Thyroid gland (tissue), 4 donors: ENCODE data around the gene ADAM33.

Experiments
- POLR2A ChIP-seq, 2 donors: fragments of 450-650 bp; IDR thresholded peaks; one replicate each; pipeline ENCODE4 v1.6.1; 2017; ENCODE audit warnings: antibody characterized with exemption in 2 of 2, mild to moderate bottlenecking in 2 of 2, moderate library complexity in 1 of 2
- TF ChIP-seq, protein P1 (sequence below), 6 experiments: fragments of 200-600 bp in 3 of 6; fragments of 450-650 bp in 3 of 6; sonication (generic) in 3 of 6; IDR thresholded peaks; one replicate each; pipeline ENCODE4 v1.5.1; 2016 to 2019; ENCODE audit warnings: antibody characterized with exemption in 6 of 6, mild to moderate bottlenecking in 2 of 6, inconsistent platforms in 1 of 6, moderate library complexity in 1 of 6

DNA sequence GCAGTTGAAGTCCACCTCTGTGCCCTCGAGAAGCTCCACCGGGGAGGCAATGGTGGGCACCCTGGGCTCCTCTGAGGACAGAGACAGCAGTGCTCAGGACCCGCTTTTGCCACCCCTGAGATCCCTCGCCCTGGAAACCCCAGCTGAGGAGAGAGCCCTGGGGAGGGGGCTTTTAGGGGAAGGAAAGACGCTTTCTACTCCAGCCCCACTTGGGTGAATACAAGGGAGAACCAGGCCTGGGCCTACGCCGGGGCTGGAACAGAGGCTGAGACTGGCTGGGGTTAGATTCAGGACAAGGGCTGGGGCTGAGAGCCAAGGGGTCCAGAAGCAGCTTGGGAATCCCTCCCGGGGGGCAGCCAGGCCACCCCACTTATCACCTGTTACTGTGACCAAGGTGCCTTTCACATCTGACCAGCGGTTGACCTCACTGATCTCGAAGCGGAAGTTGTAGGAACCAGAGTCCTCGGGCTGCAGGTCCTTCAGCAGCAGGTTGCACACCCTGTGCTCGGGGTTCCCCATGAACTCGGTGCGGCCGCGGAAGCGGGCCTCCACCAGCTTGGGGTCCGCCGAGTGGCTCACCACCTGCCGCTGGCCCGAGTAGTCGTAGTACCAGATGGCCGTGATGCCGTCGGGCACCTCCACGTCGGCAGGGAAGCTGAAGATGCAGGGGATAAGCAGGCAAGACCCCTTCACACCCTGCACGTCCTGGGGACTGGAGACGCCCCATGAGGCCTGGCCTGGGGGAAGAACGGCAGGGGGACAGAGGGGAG lies 24.3 kb upstream of the ADAM33 start:
- TF ChIP-seq, protein P1, sequence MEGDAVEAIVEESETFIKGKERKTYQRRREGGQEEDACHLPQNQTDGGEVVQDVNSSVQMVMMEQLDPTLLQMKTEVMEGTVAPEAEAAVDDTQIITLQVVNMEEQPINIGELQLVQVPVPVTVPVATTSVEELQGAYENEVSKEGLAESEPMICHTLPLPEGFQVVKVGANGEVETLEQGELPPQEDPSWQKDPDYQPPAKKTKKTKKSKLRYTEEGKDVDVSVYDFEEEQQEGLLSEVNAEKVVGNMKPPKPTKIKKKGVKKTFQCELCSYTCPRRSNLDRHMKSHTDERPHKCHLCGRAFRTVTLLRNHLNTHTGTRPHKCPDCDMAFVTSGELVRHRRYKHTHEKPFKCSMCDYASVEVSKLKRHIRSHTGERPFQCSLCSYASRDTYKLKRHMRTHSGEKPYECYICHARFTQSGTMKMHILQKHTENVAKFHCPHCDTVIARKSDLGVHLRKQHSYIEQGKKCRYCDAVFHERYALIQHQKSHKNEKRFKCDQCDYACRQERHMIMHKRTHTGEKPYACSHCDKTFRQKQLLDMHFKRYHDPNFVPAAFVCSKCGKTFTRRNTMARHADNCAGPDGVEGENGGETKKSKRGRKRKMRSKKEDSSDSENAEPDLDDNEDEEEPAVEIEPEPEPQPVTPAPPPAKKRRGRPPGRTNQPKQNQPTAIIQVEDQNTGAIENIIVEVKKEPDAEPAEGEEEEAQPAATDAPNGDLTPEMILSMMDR (IDR thresholded peaks at IDR 0.05): no peak
- TF ChIP-seq POLR2A (IDR thresholded peaks at IDR 0.05): no peak
